NCI-H2227 treated with DMSO at 0.1 percent for 48 hours (cell line): ENCODE measurements around the gene HSPB9.
"Not testable (repeated sequence)": the region's sequence is repeated elsewhere in the genome, so short reads cannot be mapped to it uniquely, and the experiment has no call there.

Experiments used
- DNase-seq: peaks from one replicate; lab custom pipeline; 2025; lab: John Stamatoyannopoulos, UW

Gene HSPB9

GRCh38 chr17:42120161-42120769 is 2.3 kb upstream of the HSPB9 start:
- no peak for DNase-seq

- peak; percentile 69 for DNase-seq
These were observed 1.5 kb upstream of the HSPB9 start, which contains the start of gene KAT2A for GRCh38 chr17:42120770-42121769. TSS of gene KAT2A (minus strand) at chr17:42121367. CDS start at chr17:42121304, 63 bp downstream.

DNA sequence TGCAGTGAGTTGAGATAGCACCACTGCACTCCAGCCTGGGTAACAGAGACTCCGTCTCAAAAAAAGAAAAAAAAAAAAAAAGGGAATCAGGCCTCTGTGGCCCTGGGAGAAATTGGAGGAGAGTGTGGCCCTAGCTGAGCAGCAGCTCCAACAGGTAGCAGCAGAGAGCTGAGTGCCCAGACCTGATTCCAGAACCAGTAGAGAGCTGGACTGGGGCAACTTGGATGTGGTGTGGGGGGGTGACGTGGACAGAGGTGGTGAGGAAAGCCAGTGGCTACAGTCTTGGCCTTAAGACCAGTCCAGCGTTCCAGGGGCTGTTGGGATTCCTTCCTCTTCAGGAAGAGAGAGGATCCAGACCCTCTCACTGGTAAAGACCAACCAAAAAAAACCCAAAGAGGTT is 1.7 kb downstream of the HSPB9 start:
- no peak for DNase-seq

DNA sequence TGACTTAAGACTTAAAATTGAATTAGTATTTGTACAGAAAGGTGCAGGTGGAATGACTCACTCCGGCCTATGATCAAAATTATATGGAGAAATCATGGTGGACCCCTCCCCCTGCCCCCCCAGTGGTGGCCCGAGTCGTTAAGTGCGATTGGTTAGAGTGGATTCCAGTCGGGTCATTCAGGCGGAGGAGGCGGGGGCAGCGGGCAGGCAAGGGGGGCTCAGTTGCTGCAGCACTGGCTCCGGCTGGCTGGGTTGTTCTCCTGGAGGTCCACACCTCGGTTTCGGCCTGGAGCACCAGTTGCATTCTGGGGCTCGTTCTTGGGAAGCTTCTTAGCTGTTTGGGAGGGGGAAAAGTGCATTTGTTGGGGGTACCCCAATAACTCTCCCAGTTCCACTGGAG is 3.0 kb downstream of the HSPB9 start:
- DNase-seq: no peak

DNA sequence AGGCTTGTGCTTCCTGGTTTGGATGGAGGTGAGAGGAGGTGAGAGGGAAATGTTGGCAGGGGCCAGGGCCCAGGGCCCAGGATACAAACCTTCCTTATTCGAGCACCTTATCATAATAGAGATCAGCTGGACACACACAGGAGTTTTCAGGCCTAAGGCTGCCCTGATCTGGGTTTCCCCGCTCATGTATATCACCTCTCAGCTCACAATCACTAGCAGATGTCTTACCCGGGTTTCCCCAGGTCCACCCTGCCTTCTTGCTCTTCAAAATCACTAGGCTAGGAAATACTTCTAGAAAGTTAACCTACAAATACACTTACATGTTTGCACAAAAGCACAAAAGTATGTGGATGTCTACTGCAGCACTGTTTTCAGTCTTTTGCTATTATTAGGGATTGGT is 4.2 kb downstream of the HSPB9 start:
- no peak for DNase-seq

DNA sequence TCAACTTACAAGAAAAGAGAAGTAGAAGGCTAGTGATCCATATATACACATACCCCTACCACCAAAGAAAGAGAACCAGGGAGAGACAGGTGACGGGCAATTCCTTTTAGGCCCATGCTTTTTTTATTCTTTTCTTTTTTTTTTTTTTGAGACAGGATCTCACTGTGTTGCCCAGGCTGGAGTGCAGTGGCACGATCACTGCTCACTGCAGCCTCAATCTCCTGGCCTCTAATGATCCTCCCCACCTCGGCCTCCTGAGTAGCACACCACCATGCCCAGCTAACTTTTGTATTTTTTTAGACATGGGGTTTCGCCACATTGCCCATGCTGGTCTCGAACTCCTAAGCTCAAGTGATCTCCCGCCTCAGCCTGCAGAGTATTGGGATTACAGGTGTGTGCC is 4.8 kb downstream of the HSPB9 start:
- no peak for DNase-seq

- DNase-seq: no peak
These were observed 6.7 kb downstream of the HSPB9 start for GRCh38 chr17:42129109-42129837.

GRCh38 chr17:42130310-42130936 is 7.8 kb downstream of the HSPB9 start:
- DNase-seq: no peak

DNA sequence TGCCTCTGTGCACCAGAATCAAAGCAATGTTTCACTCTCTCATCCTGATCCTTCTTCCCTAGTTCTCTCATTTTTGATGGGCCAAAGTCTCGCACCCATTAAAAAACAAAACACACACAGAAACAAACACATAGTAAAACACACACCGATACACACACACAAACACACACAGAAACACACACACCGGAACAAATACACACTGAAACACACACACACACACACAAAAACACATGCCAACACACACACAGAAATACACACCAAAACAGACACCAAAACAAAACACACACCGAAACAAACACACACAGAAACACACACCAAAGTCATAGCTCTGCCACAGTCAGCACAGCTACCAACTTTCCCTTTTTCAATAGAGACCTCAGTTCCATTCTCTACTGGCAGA is 8.6 kb downstream of the HSPB9 start:
- no peak for DNase-seq

DNA sequence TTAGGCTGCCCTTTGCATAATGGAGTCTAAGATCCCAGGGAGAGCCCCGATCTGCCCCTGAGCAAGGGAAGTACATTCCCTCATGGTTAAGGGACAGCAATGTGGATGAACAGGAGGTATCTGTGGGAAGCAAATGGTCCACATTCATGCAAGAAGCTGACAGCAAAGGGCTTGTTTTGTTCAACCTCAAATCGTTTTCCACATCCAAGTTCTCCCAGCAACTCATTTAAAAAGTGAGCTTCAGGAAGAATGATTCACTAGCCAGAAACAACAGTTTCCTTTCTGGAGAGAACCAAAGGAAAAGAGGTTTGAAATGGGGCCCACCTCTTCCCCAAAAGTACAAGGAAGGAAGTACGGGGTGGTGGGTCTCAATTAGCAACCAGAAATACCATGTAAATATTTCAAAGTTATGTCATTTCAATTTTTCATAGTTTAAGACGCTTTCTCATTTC is 9.4 kb downstream of the HSPB9 start:
- DNase-seq: no peak

DNA sequence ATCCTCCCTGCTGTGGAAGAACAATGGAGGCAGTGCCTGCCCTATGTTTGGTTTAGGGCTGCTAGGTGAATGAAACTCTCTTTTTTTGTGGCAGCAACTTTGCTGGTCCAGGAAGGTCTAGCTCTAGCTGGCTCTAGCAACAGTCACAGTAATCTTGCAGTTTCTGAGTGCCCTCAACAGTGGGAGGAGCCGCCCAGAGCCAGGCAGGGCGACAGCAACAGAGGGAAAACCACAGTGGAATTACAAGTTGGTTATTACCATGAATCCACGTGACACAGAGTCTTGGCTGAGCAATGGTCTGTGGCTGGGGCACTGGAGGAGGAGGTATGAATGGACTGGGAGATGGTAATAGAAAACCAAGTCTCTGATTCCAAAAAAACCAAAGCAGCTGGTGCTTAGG is 10.3 kb downstream of the HSPB9 start:
- DNase-seq: peak; percentile 51

GRCh38 chr17:42133461-42134041 is 10.9 kb downstream of the HSPB9 start:
- DNase-seq: peak; percentile 63

- DNase-seq: no peak
These were observed 12.5 kb downstream of the HSPB9 start for GRCh38 chr17:42135151-42135550.

DNA sequence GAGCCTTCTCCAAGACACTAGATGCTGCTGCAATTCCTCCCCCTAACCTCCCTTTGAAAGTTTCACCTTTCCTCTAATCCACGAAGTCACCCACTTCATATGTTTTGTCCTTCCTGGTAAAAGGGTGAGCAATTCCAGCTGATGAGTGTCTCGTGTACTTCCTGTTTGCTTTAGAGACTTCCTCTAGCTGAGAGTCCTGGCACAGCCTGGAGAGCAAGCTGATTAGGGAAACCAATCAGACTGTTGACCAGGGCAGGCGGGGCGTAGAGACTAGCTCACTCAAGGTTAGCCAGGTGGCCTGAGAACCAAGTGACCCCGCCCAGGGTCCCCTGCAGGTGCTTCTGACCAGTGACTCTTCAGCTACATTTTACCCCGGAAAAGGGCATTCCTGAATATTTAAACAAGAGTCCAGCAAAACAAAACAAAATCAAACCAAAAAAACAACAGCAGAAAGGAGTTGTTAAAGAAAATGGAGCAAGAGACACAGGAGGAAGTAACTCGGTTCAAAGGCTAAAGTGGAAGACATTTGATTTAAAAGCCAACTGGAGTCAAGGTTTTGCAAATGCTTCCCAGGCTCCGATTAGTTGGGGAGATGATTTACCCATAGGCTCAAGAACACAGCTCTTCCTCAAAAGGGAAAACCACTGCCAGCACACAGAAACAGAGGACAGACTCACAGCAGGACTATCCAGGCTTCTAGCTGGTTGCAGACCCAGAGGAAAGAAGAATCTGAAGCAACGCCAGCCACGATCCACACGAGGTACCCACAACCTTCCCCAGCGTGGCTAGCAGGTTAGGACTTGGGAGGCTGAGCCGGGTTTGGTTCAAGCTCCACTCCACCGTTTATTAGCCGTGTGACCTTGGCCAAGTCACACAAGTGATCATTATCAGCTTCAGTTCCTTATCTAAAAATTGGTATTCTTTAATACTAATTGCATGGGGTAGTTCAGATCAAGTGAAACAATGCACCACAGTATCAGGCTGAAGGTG is 13.4 kb downstream of the HSPB9 start:
- no peak for DNase-seq

DNA sequence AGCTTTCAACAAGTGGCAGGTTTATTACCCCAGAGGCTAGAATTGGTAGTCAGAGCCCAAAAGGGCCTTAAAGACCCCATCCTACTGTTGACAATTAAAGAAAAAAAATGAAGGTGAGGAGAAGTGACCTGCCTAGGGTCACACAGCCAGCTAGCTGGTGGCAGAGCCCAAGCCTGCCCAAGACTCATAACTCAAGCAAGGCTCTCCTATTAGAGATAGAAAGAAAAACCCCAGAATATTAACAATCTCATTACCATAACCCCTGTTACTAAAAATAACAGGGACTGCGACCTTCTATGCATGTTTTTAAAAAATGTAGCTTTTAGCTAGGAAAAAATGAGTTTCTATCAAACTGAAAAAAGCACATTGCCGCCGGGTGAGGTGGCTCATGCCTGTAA is 14.0 kb downstream of the HSPB9 start:
- no peak for DNase-seq

- no peak for DNase-seq
These were observed 16.3 kb downstream of the HSPB9 start for GRCh38 chr17:42138749-42139492.

GRCh38 chr17:42140690-42141089 is 18.1 kb downstream of the HSPB9 start:
- not testable (repeated sequence) for DNase-seq

DNA sequence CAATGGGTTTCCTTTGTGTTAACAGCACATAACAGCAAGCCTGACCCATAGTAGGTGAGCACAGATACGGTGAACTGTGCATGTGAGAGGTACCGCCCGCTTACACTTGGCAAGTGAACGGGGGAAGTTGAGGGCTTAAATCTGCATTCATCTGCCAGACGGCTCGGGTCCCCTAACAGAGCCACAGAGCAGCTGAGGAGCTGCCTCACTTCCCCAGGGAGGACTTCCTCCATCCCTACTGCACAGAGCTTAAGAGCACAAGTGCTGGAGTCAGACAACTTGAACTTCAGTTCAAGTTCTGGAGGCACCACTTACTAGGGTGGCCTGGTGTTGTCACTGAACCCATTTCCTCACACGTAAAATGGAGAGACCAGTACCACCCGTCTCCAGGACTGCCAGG is 18.8 kb downstream of the HSPB9 start:
- no peak for DNase-seq

- no peak for DNase-seq
These were observed 19.8 kb downstream of the HSPB9 start for GRCh38 chr17:42142371-42142896.
